Hepatic stellate cell (primary cell): ENCODE measurements around the gene KIAA0513.
"Not testable (repeated sequence)": the region's sequence is repeated elsewhere in the genome, so short reads cannot be mapped to it uniquely, and the experiment has no call there.

Experiments used
- DNase-seq: peaks from one replicate; pipeline ENCODE4 v3.0.0; 2011; ENCODE audit warnings: low spot score

Gene KIAA0513

DNA sequence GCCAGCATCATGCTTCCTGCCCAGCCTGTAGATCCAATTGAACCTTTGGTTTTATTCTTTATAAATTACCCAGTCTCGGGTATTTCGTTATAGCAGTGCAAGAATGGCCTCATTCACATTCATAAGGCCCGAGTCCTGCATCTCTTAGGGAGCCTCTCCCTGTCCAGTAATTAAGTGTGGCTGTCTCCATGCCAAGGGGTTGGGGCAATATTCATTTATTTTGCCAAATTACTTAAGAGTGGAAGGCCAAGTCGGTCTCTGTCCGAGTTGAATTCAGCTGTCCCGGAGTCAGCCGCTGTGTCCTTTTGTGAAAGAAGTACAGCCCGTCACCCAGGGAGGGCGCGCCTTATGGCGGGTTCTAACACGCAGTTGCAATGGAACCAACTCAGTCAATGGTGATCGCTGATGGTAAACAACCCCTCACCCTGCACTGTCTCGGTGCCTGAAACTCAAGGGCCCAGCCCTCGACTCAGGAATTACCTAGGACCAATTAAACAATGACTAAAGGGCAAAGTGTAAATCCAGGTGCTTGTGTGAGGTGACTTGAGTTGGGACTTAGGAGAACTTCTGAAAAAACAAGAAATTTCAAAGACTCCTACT, 22.2 kb downstream of the KIAA0513 start:
- DNase-seq = no peak

DNA sequence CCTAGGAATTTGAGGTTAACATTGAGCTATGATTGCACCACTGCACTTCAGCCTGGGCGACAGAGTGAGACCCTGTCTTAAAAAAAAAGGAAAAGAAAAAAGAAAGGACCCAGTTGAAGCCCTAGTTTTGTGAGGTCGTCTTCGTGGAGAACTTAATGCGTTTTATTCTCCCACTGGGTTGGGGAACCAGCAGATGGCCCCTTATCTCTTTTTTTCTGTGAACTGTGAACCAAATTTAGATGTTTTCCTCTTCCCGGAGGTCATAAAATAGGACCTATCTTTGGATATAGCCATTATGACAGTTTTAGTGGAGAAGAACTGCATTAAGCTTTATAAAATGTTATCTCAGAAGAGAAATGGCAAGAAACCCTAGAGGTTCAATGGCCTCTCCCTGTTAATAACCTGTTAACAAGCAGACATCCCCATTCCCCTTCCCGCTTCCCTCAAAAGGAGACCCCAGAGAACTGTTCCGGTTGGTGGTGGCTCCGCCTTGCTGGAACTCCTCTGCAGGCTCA, 23.5 kb downstream of the KIAA0513 start:
- DNase-seq = no peak

DNA sequence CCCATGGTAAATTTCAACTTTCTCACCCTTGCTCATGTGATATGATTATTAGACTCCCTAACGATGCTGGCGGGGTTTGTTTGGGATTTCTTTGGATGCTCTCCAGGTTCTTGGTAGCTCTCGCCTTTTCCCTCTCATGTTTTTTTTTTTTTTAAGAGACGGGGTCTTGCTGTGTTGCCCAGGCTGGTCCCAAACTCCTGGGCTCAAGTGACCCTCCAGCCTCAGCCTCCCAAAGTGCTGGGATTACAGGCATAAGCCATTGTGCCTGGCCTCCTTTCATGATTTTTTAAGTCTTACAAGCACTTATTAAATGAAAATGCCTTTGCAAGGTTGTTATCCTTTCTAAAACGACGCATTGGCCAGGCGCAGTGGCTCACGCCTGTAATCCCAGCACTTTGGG, 24.1 kb downstream of the KIAA0513 start:
- no peak for DNase-seq

- DNase-seq = no peak
Observed at GRCh38 chr16:85052536-85052935, 24.9 kb downstream of the KIAA0513 start.

- not testable (repeated sequence) for DNase-seq
Observed at GRCh38 chr16:85054321-85054720, 26.7 kb downstream of the KIAA0513 start.

DNA sequence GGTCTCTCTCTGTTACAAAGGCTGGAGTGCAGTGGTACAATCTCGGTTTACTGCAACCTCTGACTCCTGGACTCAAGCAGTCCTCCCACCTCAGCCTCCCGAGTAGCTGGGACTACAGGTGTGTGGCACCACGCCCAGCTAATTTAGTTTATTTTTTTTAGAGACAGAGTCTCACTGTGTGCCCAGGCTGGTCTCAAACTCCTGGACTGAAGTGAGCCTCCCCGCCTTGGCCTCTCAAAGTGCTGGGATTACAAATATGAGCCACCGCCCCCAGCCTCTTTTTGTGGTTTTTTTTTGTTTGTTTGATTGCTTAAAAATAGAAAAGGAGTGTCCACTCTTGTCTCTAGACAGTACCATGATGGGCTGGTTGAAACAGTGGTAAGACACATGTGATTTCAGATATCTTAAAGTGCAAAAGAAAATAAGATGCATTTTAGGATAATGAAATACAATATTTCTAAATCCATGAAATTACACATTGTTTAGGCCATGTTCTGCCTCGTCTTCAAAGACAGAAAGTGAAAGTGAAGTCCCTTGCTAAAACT, 27.4 kb downstream of the KIAA0513 start:
- no peak for DNase-seq

GRCh38 chr16:85055493-85056210, 28.1 kb downstream of the KIAA0513 start:
- DNase-seq = peak; percentile 59

- peak; percentile 31 for DNase-seq
Observed at GRCh38 chr16:85056211-85056748, 28.7 kb downstream of the KIAA0513 start.

DNA sequence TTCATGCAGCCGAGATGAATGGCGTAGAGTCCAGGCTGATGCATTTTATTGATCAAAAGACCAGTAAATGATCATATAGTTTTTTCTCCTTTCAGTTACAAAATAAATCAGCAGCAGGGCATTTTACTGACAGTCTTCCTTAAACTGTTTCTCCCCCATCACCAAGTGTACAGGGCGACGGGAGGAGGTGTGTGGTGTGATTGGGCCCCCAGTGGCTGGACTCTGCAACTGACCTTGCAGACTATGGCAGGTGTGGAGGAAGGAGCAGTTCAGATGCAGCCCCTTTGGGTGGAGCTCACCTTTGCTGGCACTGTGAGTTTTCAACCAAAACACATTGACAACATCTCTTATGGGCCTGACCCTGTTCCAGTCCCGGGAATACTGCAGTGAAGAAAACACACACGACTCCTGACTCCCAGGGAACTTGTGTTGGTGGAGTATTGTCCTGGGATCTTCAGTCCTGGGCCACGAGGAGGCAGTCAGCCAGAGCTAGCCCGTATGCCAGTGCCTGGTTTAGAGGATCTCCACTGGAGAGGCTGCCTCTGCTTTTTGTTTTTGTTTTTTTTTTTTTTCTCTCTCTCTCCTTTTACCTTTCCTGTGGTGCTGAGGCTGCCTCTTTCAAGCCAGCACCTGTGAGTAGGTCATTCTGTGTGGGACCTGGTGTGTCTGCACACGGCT, 29.8 kb downstream of the KIAA0513 start:
- no peak for DNase-seq

GRCh38 chr16:85057948-85058347, 30.4 kb downstream of the KIAA0513 start:
- DNase-seq = no peak

GRCh38 chr16:85058909-85059308, 31.3 kb downstream of the KIAA0513 start:
- DNase-seq = no peak

GRCh38 chr16:85061566-85061965, 34.0 kb downstream of the KIAA0513 start:
- DNase-seq = no peak

GRCh38 chr16:85062323-85062722, 34.7 kb downstream of the KIAA0513 start:
- no peak for DNase-seq

GRCh38 chr16:85062845-85063244, 35.2 kb downstream of the KIAA0513 start:
- no peak for DNase-seq

DNA sequence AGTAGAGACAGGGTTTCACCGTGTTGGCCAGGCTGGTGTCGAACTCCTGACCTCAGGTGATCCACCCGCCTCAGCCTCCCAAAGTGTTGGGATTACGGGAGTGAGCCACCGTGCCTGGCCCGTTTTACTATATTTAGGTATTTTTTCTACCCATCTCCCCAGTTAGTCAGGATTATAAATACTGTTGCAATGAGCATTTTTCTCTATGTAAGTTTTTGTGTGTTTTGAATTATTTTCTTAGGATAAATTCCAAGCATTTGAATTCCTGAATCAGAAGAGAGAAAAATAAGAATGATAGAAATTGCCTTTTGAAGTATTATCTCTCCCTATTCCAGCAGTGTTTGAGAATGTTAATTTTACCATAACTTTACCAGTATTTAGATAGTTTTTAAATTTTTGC, 36.6 kb downstream of the KIAA0513 start:
- peak; percentile 58 for DNase-seq

DNA sequence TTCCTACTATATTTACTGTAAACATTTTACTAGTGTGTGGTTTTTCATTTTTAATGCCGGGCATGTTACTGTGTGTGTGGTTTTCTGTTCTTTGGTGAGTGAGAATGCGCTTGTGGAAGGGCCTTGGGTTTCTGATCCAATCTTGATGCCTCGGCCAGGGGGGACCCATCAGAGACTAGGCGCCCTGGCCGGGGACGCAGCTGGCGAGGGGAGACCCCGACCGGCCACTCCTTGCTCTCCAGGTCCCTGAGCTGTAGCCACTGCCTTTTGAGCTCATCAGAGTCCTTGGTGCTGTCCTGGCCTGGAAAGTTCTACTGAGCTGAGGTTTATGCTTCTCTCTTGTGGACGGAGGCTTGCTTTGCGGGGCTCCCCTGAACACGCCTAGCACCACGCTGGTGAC, 37.5 kb downstream of the KIAA0513 start:
- DNase-seq = no peak

DNA sequence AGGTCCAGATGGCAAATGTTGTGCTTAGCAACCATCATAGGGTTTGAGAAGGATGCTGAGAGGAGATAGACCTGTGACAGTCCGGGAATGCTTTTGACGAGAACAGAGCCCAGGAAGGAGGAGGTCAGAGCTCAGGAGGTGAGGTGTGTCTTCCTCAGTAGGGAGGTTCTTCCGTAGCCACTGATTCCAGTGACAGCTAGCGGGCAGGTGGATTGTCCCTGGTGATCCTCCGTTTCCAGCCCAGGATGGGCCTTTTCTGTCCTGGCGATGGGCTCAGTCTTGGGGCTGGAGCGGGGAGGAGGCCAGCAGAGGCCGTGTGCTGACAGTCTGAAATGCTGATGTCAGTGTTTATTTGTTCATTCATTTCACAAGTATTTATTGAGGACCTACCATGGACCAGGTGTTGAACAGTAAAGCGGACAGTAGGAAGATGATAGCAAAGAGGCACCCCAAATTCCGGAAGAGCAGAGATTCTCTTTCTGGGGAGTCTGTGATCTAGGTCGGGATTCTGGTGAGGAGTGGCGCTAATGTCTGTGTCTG, 38.8 kb downstream of the KIAA0513 start:
- no peak for DNase-seq

DNA sequence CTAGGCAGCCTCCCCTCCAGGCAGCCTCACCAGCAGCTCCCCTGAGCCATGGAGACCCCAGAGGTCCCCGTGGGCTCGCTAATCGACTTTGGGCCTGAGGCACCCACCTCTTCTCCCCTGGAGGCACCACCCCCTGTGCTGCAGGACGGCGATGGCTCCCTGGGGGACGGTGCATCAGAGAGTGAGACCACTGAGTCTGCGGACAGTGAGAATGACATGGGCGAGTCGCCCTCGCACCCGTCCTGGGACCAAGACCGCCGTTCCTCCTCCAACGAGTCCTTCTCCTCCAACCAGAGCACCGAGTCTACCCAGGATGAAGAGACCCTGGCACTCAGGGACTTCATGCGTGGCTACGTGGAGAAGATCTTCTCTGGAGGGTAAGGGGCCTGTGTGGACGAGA, 39.4 kb downstream of the KIAA0513 start:
- DNase-seq = no peak

DNA sequence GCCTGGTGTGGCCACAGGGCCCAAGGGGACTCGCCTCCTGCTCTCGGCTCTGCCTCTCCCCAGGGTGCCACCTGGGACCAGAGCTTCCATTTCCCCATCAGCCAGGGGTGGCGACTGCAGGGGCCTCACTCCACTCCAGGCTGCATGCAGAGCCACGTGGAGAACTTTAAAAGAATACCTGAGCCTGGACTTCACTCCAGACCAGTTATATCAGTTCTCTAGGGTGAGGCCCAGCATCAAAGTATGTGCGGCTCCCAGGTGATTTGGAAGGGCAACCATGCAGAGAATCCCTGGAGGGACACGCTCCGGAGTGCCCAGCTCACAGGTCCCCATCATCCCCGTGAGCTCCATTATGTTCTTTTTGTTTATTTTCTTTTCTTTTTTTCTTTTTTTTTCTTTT, 39.8 kb downstream of the KIAA0513 start:
- DNase-seq = no peak

DNA sequence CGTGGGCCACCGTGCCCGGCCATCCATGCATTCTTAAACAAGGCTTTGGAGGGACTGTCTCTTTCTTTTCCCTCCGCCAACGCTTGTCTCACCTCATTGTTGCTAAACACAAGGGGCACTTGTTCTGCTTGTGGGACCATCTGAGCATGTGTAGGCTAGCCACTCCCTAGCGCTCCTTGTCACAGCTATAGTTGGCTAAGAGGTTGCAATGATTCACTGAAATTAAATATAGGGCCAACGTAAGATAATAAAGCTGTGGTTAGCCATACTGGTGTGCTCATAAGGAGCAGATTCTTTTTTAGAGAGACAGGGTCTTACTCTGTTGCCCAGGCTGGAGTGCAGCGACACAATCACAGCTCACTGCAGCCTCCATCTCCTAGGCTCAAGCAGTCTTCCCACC, 41.2 kb downstream of the KIAA0513 start:
- no peak for DNase-seq

GRCh38 chr16:85069171-85069570, 41.6 kb downstream of the KIAA0513 start:
- DNase-seq = no peak
